Endothelial cell (in vitro differentiated cells): ENCODE measurements around the gene MAGI1. TPM values are rescaled to one million over a fixed set of nuclear protein-coding genes. Genes with fewer than 3 reads are reported as not detected.
A peak's percentile ranks its signal among the peaks of the same experiment; 100 is the strongest.

Experiments
- DNase-seq: peaks from one replicate; pipeline ENCODE4 v3.0.0; 2021; ENCODE audit warnings: low spot score
- H3K27ac Mint-ChIP-seq: one replicate; pipeline ENCODE4 v1.8.0; 2021; ENCODE audit warnings: mixed read lengths, inconsistent platforms; ENCODE audit not compliant: unreplicated experiment
- H3K27me3 Mint-ChIP-seq: one replicate; pipeline ENCODE4 v1.8.0; 2021; ENCODE audit warnings: mild to moderate bottlenecking, moderate library complexity, mixed read lengths, inconsistent platforms; ENCODE audit not compliant: unreplicated experiment
- H3K36me3 Mint-ChIP-seq: one replicate; pipeline ENCODE4 v1.8.0; 2021; ENCODE audit warnings: mild to moderate bottlenecking, low read depth, mixed read lengths, inconsistent platforms; ENCODE audit not compliant: unreplicated experiment
- H3K4me1 Mint-ChIP-seq: one replicate; pipeline ENCODE4 v1.8.0; 2021; ENCODE audit warnings: mild to moderate bottlenecking, mixed read lengths, inconsistent platforms; ENCODE audit not compliant: unreplicated experiment
- H3K4me3 Mint-ChIP-seq: one replicate; pipeline ENCODE4 v1.8.0; 2021; ENCODE audit warnings: mild to moderate bottlenecking, mixed read lengths, inconsistent platforms; ENCODE audit not compliant: unreplicated experiment
- H3K9me3 Mint-ChIP-seq: one replicate; pipeline ENCODE4 v1.8.0; 2021; ENCODE audit warnings: mixed read lengths, inconsistent platforms; ENCODE audit not compliant: unreplicated experiment
- CTCF ChIP-seq: fragments of 200-600 bp; sonication (generic); IDR thresholded peaks from one replicate; pipeline ENCODE4 v1.5.0; 2021; ENCODE audit warnings: antibody characterized with exemption; ENCODE audit not compliant: unreplicated experiment
- total RNA-seq: library from RNA; stranded (reverse); fragmentation: NEBNext Ultra II Directional; extraction: Animal tissue kit (Norgen Biotek cat#: 25700); gene quantifications from one replicate; pipeline ENCODE4 v1.2.1, GENCODE V29; 2021; ENCODE audit not compliant: unreplicated experiment

The MAGI1 gene
- total RNA-seq, 1 donor from 2014 or later: 33.8 TPM

DNA sequence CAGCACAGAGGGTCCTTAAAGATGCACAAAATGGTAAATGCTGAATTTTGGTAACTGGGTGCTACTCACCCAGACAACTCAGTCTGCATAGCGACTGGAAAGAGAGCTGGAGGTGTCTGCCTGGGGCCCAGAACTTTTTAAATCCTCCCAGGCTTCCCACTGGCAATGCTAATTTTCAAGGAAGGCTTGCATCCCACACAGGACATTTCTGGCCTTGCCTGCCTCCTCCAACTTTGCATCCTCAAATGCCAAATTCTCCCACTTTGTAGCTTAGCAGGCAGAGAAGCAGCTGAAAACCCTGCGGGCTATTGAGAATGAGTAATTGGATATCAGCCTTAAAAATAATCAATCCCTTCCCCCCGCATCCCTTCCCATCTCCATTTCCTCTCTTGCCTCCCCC lies 694.3 kb downstream of the MAGI1 start:
- peaks cover 28% of the 10 kb centered on the region for H3K4me1 Mint-ChIP-seq
- peaks cover 1% of the 10 kb centered on the region for H3K27me3 Mint-ChIP-seq
- no peak overlapping the region for H3K4me3 Mint-ChIP-seq
- TF ChIP-seq CTCF: no peak
- no peak for DNase-seq
- H3K27ac Mint-ChIP-seq: no peak overlapping the region
- H3K9me3 Mint-ChIP-seq: no peaks in the 10 kb centered on the region
- no peaks in the 10 kb centered on the region for H3K36me3 Mint-ChIP-seq

- Mint-ChIP-seq H3K9me3 (no peaks in the 10 kb centered on the region), H3K4me1 (peaks cover 32% of the 10 kb centered on the region), H3K36me3 (no peaks in the 10 kb centered on the region), H3K4me3 (no peak overlapping the region), H3K27me3 (peaks cover 1% of the 10 kb centered on the region), H3K27ac (no peak overlapping the region)
- DNase-seq: no peak
- no peak for TF ChIP-seq CTCF
Observed at GRCh38 chr3:65343736-65344135, 695.0 kb downstream of the MAGI1 start.

- no peak overlapping the region for H3K27ac Mint-ChIP-seq
- H3K9me3 Mint-ChIP-seq: no peaks in the 10 kb centered on the region
- no peak for TF ChIP-seq CTCF
- no peak for DNase-seq
- H3K4me3 Mint-ChIP-seq: no peak overlapping the region
- no peaks in the 10 kb centered on the region for H3K36me3 Mint-ChIP-seq
- peaks cover 32% of the 10 kb centered on the region for H3K4me1 Mint-ChIP-seq
- peaks cover 1% of the 10 kb centered on the region for H3K27me3 Mint-ChIP-seq
Observed at GRCh38 chr3:65343026-65343425, 695.7 kb downstream of the MAGI1 start.

DNA sequence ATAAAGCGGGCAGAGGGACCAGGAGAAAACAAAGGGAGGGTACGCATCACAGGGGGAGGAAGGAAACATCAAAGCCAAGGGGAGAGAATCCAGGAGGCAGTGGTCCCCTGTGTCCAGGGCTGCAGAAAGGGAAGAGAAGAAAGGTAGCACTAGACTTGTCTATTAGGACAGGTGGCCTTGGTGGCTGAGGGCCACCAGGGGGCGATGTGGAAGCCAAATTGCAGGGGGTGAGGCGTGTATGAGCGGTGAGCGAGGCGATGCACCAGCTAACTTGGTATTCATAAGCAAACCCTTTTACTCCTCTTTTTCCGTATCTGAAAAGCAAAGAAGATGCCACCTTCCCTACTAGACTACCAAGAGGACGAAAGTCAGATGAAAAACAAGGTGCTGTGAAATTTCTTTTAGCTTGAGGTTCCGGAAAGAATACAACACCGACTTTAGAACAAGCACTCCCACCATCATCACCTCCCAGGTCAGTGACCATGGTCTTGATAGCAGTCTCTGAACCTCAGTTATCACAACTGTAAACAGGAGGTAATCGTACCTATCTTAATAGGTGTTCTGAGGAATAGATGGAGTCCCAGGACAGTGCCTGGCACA lies 696.5 kb downstream of the MAGI1 start:
- H3K9me3 Mint-ChIP-seq: no peaks in the 10 kb centered on the region
- peak; percentile 75 for DNase-seq
- H3K27me3 Mint-ChIP-seq: peaks cover 1% of the 10 kb centered on the region
- peak; percentile 80 for TF ChIP-seq CTCF
- H3K36me3 Mint-ChIP-seq: no peaks in the 10 kb centered on the region
- no peak overlapping the region for H3K4me3 Mint-ChIP-seq
- no peak overlapping the region for H3K27ac Mint-ChIP-seq
- H3K4me1 Mint-ChIP-seq: peaks cover 32% of the 10 kb centered on the region

DNA sequence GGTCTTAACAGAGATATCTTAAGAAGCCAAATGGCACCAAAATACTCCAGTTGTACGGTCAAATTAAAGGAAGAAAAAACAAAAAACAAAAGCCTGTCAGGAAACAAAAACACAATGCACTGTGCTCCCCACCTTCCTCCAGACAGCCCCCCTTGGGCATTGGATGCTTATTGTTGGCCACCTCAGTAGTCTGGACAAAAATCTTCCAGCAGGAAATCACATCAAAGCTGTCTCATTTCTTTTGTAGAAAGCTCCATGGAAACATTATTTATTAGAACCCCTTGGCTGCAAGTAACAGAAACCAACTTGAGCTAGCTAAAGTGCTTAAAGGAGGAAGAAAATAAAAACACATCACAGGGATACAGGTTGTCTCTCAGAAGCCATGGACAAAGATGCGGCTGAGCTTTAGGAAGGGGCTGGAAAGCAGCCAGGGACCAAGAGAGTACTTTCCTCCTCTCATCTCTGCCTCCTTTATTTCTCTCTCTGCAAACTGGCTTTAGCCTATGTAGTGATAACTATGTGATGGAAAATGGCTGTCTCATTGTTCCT lies 699.5 kb downstream of the MAGI1 start:
- Mint-ChIP-seq H3K4me3 (no peak overlapping the region), H3K27me3 (peaks cover 1% of the 10 kb centered on the region), H3K9me3 (no peaks in the 10 kb centered on the region), H3K4me1 (peaks cover 36% of the 10 kb centered on the region), H3K36me3 (no peaks in the 10 kb centered on the region), H3K27ac (no peak overlapping the region)
- DNase-seq: no peak
- TF ChIP-seq CTCF: no peak
